ENCODE measurements around the gene DIO2. TPM values are rescaled to one million over a fixed set of nuclear protein-coding genes. Genes with fewer than 3 reads are reported as not detected.

Gene DIO2
- polyA plus RNA-seq (0.01 to 0.67 TPM (median 0.22 TPM) in 3 replicates), polyA minus RNA-seq (0.26 to 2.5 TPM (median 1.4 TPM) in 3 replicates)
- polyA plus RNA-seq (2011; ENCODE audit: low read depth): 6.2 TPM
- polyA plus RNA-seq (2011; cell fraction: cytosol; rRNA removed): 0.07 and 0.09 TPM in 2 replicates
- polyA plus RNA-seq (2011; cell fraction: nucleus; rRNA removed): 0.90 and 0.93 TPM in 2 replicates
- 0.03 and 0.72 TPM in 2 replicates for polyA plus RNA-seq (2012; ENCODE audit: low replicate concordance)
- polyA minus RNA-seq (2011; cell fraction: cytosol; rRNA and poly(A)+ RNA removed): not detected
- 1.4 and 1.6 TPM in 2 replicates for polyA minus RNA-seq (2011; cell fraction: nucleus; rRNA and poly(A)+ RNA removed)

GRCh38 chr14:80211153-80212022, at the start of gene DIO2:
Gene DIO2, minus strand, starts transcription at chr14:80211504. Its CDS starts 32 bp downstream, at chr14:80211472.
- Histone ChIP-seq H3K27me3 (ENCODE audit: control insufficient read depth, extremely low read depth, insufficient read depth, low read length) (peaks cover 3% of the 10 kb centered on the region), H3K4me3 (ENCODE audit: control insufficient read depth in 2 of 3, extremely low read depth in 1 of 3, insufficient read depth in 2 of 3, low read depth in 1 of 3, low read length in 3 of 3) (peak within 1 kb of the TSS; percentile 1 to 41 (median 4)), H3K36me3 (ENCODE audit: control insufficient read depth in 2 of 2, extremely low read depth in 1 of 2, insufficient read depth in 2 of 2, low read length in 2 of 2) (no peaks in the 10 kb centered on the region), H3K4me1 (ENCODE audit: control insufficient read depth, extremely low read depth, insufficient read depth, low read length) (no peaks in the 10 kb centered on the region), H2AFZ (ENCODE audit: control insufficient read depth, low read length) (peak within 1 kb of the TSS; percentile 69), H3K9ac (ENCODE audit: control insufficient read depth, extremely low read depth, insufficient read depth, low read length) (no peak within 1 kb of the TSS), H3K79me2 (ENCODE audit: control insufficient read depth, insufficient read depth, low read length) (no peaks in the 10 kb centered on the region), H3K9me3 (ENCODE audit: control insufficient read depth, low read depth, low read length) (no peaks in the 10 kb centered on the region), H4K20me1 (ENCODE audit: control insufficient read depth, extremely low read depth, insufficient read depth, low read length) (no peaks in the 10 kb centered on the region), H3K4me2 (ENCODE audit: control insufficient read depth, extremely low read depth, insufficient read depth, low read depth, low read length) (peak within 1 kb of the TSS; percentile 61), H3K27ac (ENCODE audit: control insufficient read depth, insufficient read depth, low read length) (no peak within 1 kb of the TSS), H3K9me1 (ENCODE audit: control insufficient read depth, extremely low read depth, insufficient read depth, low read length) (no peaks in the 10 kb centered on the region)
- dilution Hi-C loops (cut with MboI; ENCODE audit: extremely low pct_ligation_motif_present, low sequenced_read_pairs): no loop called here
- FAIRE-seq (no peak), DNase-seq (ENCODE audit: low read depth, low spot score) (no peak)
- TF ChIP-seq CTCF (optimal IDR thresholded peaks at IDR 0.05 in 1 of 3, IDR thresholded peaks at IDR 0.05 in 1 of 3, conservative IDR thresholded peaks at IDR 0.05 in 1 of 3; ENCODE audit: extremely low read depth in 1 of 3, insufficient read depth in 2 of 3, low read length in 3 of 3) (no peak), EZH2 (IDR thresholded peaks at IDR 0.05; ENCODE audit: low read length) (no peak)

- Histone ChIP-seq H3K36me3 (ENCODE audit: control insufficient read depth in 2 of 2, extremely low read depth in 1 of 2, insufficient read depth in 2 of 2, low read length in 2 of 2) (no peaks in the 10 kb centered on the region), H3K9me3 (ENCODE audit: control insufficient read depth, low read depth, low read length) (no peaks in the 10 kb centered on the region), H2AFZ (ENCODE audit: control insufficient read depth, low read length) (no peak overlapping the region), H3K27ac (ENCODE audit: control insufficient read depth, insufficient read depth, low read length) (no peak overlapping the region), H3K79me2 (ENCODE audit: control insufficient read depth, insufficient read depth, low read length) (no peaks in the 10 kb centered on the region), H3K9me1 (ENCODE audit: control insufficient read depth, extremely low read depth, insufficient read depth, low read length) (no peaks in the 10 kb centered on the region), H3K4me2 (ENCODE audit: control insufficient read depth, extremely low read depth, insufficient read depth, low read depth, low read length) (no peak overlapping the region), H3K4me3 (ENCODE audit: control insufficient read depth in 2 of 3, extremely low read depth in 1 of 3, insufficient read depth in 2 of 3, low read depth in 1 of 3, low read length in 3 of 3) (no peak overlapping the region), H3K27me3 (ENCODE audit: control insufficient read depth, extremely low read depth, insufficient read depth, low read length) (no peaks in the 10 kb centered on the region), H3K9ac (ENCODE audit: control insufficient read depth, extremely low read depth, insufficient read depth, low read length) (no peak overlapping the region), H3K4me1 (ENCODE audit: control insufficient read depth, extremely low read depth, insufficient read depth, low read length) (no peaks in the 10 kb centered on the region), H4K20me1 (ENCODE audit: control insufficient read depth, extremely low read depth, insufficient read depth, low read length) (no peaks in the 10 kb centered on the region)
- dilution Hi-C loops (cut with MboI; ENCODE audit: extremely low pct_ligation_motif_present, low sequenced_read_pairs): no loop called here
- no peak for DNase-seq (ENCODE audit: low read depth, low spot score)
- no peak for TF ChIP-seq CTCF (optimal IDR thresholded peaks at IDR 0.05 in 1 of 3, IDR thresholded peaks at IDR 0.05 in 1 of 3, conservative IDR thresholded peaks at IDR 0.05 in 1 of 3; ENCODE audit: extremely low read depth in 1 of 3, insufficient read depth in 2 of 3, low read length in 3 of 3)
- no peak for TF ChIP-seq EZH2 (IDR thresholded peaks at IDR 0.05; ENCODE audit: low read length)
- no peak for FAIRE-seq
Measured at GRCh38 chr14:80260645-80261044, 49.3 kb upstream of the DIO2 start.

Data from keratinocyte (primary cell).